Thyroid gland (tissue), 4 donors: Measurements from ENCODE around the gene SLC4A3. TPM values are rescaled to one million over a fixed set of nuclear protein-coding genes. Genes with fewer than 3 reads are reported as not detected.

Source experiments
- DNase-seq, 2 donors: peaks; one replicate each; pipeline ENCODE4 v3.0.0-alpha.2; 2019
- H3K27ac ChIP-seq, 3 donors: fragments of 200-600 bp; sonication (generic); 1 replicate in 2 of 3; 2 replicates in 1 of 3; pipeline ENCODE4 v1.5.1; 2016 to 2019; ENCODE audit warnings: mild to moderate bottlenecking in 1 of 3, moderate library complexity in 1 of 3
- H3K27me3 ChIP-seq: fragments of 200-600 bp; sonication (generic); one replicate; pipeline ENCODE4 v1.5.1; 2019
- H3K36me3 ChIP-seq, 2 donors: fragments of 200-600 bp; sonication (generic); one replicate each; pipeline ENCODE4 v1.5.1; 2016 to 2019
- H3K4me1 ChIP-seq, 2 donors: fragments of 200-600 bp; sonication (generic); one replicate each; pipeline ENCODE4 v1.5.1; 2017 to 2019
- H3K4me3 ChIP-seq, 3 donors: fragments of 200-600 bp; sonication (generic); replicated peaks in 1 of 3; 1 replicate in 2 of 3; 2 replicates in 1 of 3; pipeline ENCODE4 v1.5.1; 2016; ENCODE audit warnings: mild to moderate bottlenecking in 1 of 3
- H3K9me3 ChIP-seq: fragments of 200-600 bp; sonication (generic); one replicate; pipeline ENCODE4 v1.5.1; 2017
- CTCF ChIP-seq, 6 experiments: fragments of 200-600 bp in 3 of 6; fragments of 450-650 bp in 3 of 6; sonication (generic) in 3 of 6; IDR thresholded peaks; one replicate each; pipeline ENCODE4 v1.5.1; 2016 to 2019; ENCODE audit warnings: antibody characterized with exemption in 6 of 6, mild to moderate bottlenecking in 2 of 6, inconsistent platforms in 1 of 6, moderate library complexity in 1 of 6
- POLR2A ChIP-seq, 2 donors: fragments of 450-650 bp; IDR thresholded peaks; one replicate each; pipeline ENCODE4 v1.6.1; 2017; ENCODE audit warnings: antibody characterized with exemption in 2 of 2, mild to moderate bottlenecking in 2 of 2, moderate library complexity in 1 of 2
- WGBS, 2 donors: methylation state at CpG; one replicate each; pipeline ENCODE4 v1.1.5; 2017; 5-methylcytosine and 5-hydroxymethylcytosine counted together
- intact Hi-C: fragments of 100-400 bp; cut with DNase I; formaldehyde crosslinking; loops from one replicate; pipeline ENCODE4 v1.15.1; 2023
- total RNA-seq, 4 donors: library from RNA; depleted of rRNA; stranded (reverse); fragments of >200 nt; gene quantifications; one replicate each; pipeline ENCODE4 v1.2.3, GENCODE V29; 2016

SLC4A3 gene
- total RNA-seq, 4 donors from 2014 or later: 1.2 to 3.2 (median 2.8) TPM

DNA sequence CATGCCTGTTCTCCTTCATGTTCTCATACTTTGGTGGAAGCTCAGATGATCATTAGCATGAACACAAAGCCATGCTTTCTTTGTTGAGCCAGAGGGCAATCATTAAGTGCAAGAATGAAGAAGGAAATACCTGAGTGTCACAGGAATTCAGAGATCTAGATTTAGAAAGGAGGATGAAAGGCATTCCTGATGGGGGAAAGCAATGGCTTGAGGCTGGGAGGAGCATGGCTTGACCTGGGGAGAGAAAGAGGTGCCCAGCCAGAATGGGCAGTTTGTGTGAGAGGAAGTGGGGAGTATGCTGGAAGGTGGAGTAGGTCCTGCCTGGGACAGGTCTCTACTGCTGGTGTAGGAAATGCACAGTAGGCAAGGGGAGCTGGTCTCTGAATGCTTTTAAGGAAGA is 35.1 kb downstream of the SLC4A3 start:
- no peak for DNase-seq
- Histone ChIP-seq H3K4me1 (no peaks in the 10 kb centered on the region), H3K36me3 (no peaks in the 10 kb centered on the region), H3K9me3 (no peaks in the 10 kb centered on the region), H3K27ac (no peak overlapping the region), H3K4me3 (no peak overlapping the region), H3K27me3 (no peaks in the 10 kb centered on the region)
- intact Hi-C loops: no loop called here
- TF ChIP-seq POLR2A (IDR thresholded peaks at IDR 0.05): no peak
- TF ChIP-seq CTCF (IDR thresholded peaks at IDR 0.05): no peak

GRCh38 chr2:219663116-219663762 is 35.8 kb downstream of the SLC4A3 start:
- no peak for DNase-seq
- H3K9me3 ChIP-seq: no peaks in the 10 kb centered on the region
- TF ChIP-seq CTCF (IDR thresholded peaks at IDR 0.05) (no peak), POLR2A (IDR thresholded peaks at IDR 0.05) (no peak)
- no peaks in the 10 kb centered on the region for H3K27me3 ChIP-seq
- no peaks in the 10 kb centered on the region for H3K36me3 ChIP-seq
- no peak overlapping the region for H3K27ac ChIP-seq
- 75 to 83% methylated on average over 11 of the region's 11 CpGs for WGBS, 2 donors
- no peak overlapping the region for H3K4me3 ChIP-seq
- intact Hi-C loops: no loop called here
- no peaks in the 10 kb centered on the region for H3K4me1 ChIP-seq

DNA sequence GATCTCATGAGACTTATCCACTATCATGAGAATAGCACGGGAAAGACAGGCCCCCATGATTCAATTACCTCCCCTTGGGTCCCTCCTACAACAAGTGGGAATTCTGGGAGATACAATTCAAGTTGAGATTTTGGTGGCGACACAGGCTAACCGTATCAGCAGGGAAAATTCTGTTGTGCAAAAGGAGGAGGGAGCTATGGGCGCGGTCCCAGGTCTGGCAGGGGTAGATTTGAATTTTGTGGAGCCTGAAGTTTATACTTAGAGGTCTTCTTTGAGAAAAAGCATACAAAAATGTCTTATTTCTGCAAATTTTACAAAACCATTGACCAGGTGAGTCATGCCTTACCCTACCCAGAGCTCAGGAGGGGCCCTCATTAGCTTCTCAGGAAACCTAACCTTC is 36.6 kb downstream of the SLC4A3 start:
- H3K4me1 ChIP-seq: no peaks in the 10 kb centered on the region
- no peaks in the 10 kb centered on the region for H3K9me3 ChIP-seq
- intact Hi-C loops: no loop called here
- TF ChIP-seq CTCF (IDR thresholded peaks at IDR 0.05) (no peak), POLR2A (IDR thresholded peaks at IDR 0.05) (no peak)
- H3K4me3 ChIP-seq: no peak overlapping the region
- WGBS, 2 donors: 97 to 98% methylated on average over 5 of the region's 5 CpGs
- DNase-seq: no peak
- H3K27me3 ChIP-seq: no peaks in the 10 kb centered on the region
- no peaks in the 10 kb centered on the region for H3K36me3 ChIP-seq
- H3K27ac ChIP-seq: no peak overlapping the region

- Histone ChIP-seq H3K4me3 (no peak overlapping the region), H3K4me1 (no peaks in the 10 kb centered on the region), H3K9me3 (no peaks in the 10 kb centered on the region), H3K27me3 (no peaks in the 10 kb centered on the region), H3K36me3 (no peaks in the 10 kb centered on the region), H3K27ac (no peak overlapping the region)
- 31 to 33% methylated on average over 4 of the region's 4 CpGs for WGBS, 2 donors
- TF ChIP-seq CTCF (IDR thresholded peaks at IDR 0.05) (no peak), POLR2A (IDR thresholded peaks at IDR 0.05) (no peak)
- no peak for DNase-seq
- intact Hi-C loops: no loop called here
Observed at GRCh38 chr2:219664944-219665343, 37.5 kb downstream of the SLC4A3 start.

GRCh38 chr2:219665926-219666325 is 38.5 kb downstream of the SLC4A3 start:
- intact Hi-C loops: no loop called here
- WGBS, 2 donors: 75 to 76% methylated on average over 6 of the region's 6 CpGs
- Histone ChIP-seq H3K36me3 (no peaks in the 10 kb centered on the region), H3K27ac (no peak overlapping the region), H3K4me3 (no peak overlapping the region), H3K9me3 (no peaks in the 10 kb centered on the region), H3K27me3 (no peaks in the 10 kb centered on the region), H3K4me1 (no peaks in the 10 kb centered on the region)
- TF ChIP-seq POLR2A (IDR thresholded peaks at IDR 0.05): no peak
- no peak for TF ChIP-seq CTCF (IDR thresholded peaks at IDR 0.05)
- DNase-seq: no peak
